Colon (tissue), 2 donors: ENCODE results near the gene SIX3.

Source experiments
- FAIRE-seq: peaks from 2 replicates; lab custom pipeline; 2012; peaks lifted over from hg19 to GRCh38; lab: Jason Lieb, UNC
- donor health status: control.
- donor health status: control.

The SIX3 gene

GRCh38 chr2:44943693-44944101 is 2.2 kb downstream of the SIX3 start:
- no peak for FAIRE-seq

GRCh38 chr2:44944102-44944951 is 2.8 kb downstream of the SIX3 start:
- FAIRE-seq = no peak

- no peak for FAIRE-seq
Observed at GRCh38 chr2:44944952-44945612, 3.6 kb downstream of the SIX3 start.

DNA sequence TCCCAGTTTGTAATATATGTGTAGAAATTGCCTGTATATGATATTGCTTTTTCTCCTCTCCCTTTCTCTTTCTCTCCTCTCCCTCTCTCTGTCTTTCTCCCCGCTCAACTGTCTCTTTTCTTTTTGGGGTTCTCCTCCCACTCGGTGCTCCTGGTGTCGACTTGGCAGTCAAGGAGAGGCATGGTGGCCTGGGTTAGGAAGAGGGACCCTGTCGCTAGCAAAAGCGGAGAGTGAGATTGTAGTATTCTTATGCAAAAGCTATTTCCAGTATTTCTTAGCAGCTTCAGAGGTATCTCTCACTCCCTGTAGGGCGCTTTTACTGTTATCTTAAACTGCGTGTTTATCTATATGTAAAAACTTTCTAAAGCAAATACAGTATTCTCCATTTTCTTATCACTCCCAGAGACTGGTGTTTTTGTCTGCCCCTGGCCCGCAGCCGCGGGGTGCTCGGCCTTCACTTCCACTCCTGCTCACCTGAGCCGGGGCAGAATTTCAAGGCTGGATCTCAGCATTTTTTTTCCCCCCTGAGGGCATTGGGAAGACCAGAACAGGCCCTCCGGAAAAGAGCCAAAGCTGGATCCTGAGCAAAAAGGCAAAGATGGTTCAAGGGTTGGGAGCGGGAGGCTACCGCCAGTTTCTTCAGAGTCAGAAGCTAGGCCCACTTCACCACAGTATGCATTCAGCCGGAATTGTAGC is 4.3 kb downstream of the SIX3 start:
- no peak for FAIRE-seq

DNA sequence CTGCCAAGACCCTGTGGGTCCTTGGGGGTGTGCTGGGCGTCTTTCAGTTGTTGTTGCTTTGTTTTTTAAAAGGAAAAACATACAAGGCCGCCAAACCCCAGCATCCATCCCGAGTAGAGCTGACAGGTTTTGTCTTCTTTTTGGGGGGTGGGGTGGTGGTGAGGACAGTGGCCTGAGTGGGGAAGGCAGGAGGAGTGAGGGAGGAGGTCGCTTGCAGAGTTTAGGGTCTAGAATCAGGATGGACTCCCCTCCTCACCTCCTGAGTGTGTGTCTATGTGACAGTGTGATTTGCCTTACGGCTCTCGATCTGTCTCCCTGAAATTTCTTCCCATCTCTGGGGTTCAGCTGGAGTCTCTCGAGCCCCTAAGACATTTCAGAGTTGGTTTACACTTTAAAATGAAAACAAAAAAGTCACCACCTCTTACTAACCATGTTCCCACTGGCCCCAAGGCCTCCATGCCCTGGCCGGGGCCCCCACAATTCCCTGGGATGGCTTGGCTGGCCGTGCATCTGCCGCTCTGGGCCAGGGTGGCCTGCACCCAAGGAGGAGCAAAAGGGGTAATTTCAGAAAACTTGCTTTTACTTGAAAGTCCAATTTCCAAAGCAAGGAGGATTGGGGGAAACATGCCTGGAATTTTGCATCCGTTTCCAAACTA is 5.0 kb downstream of the SIX3 start:
- FAIRE-seq = no peak

DNA sequence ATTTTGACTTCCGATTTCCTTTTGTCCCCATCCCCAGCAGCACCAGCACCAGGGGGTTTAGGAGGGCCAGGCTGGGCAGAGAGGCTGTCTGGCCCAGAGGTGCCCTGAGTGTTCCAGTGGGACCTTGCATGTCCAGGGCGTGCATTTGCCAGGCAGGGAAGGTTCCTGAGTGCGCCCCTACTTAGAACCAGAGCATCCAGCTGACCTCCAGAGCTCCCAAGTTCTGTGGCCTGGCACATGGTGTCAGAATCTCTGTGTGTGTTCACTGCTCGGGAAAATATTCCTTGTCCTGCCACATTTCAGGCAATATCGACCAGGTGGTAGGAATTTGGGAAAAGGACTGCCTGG is 5.5 kb downstream of the SIX3 start:
- no peak for FAIRE-seq

DNA sequence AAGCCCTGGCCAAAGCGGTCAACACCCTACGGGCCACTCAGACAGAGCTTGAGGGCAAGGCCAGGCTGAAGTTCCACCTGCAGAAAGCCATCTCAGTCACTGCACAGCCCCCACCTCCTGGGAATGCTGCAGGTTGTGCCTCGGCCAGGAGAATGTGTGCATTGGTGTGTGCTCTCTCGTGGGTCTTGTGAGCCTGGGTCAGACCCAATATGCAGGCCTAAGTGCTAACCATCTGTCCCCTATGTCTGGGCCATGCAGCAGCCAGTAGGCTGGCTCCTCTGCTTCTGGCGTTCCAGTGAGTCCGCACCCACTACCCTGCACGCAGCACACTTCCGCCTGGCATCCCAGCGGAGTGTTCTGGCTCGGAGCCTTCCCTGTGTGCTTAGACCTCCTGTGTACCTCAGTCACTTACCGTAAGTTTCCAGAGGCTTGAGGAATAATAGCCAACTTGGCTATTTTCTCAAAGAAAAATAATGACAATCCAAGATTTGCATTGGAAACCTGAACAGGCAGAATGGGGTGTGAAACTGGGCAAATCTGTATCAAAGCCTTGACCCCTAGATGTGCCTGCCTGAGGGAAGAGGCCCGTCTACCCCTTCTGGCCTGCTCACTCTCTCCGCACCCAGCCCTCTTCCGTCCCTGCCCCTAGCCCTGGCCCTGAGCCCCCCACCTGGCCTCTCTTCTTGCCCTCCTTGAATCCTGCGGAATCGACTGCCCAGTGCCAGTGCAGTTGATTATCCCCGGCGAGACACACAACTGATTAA is 7.2 kb downstream of the SIX3 start:
- no peak for FAIRE-seq

DNA sequence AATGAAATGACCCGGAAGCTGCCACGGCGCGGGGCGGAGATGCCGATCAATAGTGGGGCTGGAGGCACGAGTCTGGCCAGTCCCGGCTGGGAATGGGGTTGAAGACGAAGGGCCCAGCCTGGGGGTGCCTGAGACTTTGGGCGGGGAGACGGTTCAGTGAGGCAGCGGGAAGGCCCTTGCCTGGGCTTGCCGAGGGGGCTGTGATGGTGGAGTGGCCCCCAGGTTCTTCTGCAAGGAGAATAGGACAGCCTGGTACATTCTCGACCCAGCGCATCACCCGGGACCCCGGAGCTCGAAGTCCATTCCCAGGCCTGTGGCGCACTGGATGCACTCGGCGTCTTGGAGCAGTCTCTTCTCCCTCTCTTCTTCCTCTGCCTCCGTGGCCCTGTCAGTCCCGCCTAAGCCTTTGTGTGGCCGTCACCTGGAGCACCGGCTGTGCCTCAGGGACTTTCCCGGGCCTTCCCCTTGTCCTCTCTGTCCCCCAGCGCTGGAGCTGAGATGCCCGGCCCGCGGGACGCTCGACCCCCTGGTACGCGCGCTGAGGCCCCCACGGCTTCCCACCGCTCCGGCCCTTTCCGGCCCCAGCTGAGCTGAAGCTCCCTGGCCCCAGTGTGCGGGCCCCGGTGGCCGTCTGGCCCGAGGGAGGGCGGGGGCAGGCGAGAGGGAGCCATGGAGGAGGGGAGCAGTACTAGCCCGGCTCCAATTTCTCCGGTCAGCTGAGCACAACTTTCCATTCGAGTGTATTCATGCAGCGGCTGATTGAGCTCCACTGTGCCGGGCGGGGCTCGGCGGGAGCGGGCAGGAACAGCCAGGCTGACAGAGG is 8.0 kb downstream of the SIX3 start:
- no peak for FAIRE-seq

DNA sequence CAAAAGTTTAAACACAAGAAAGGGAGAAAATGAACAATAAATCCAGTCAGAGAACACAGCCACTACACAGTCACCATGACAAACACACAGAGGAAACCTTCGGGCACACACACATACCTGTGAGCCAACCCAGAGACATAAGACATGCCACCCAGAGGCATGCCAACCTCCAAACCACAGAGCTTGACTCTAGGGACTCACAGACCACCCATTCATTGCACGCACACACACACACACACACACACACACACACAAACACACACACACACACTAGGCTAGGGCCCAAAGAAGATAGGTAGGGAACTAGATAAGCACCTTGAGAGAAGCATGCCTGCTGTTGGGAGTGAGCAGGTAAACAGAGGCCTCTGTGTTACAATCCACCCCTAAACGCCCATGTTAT is 9.1 kb downstream of the SIX3 start:
- FAIRE-seq = no peak

DNA sequence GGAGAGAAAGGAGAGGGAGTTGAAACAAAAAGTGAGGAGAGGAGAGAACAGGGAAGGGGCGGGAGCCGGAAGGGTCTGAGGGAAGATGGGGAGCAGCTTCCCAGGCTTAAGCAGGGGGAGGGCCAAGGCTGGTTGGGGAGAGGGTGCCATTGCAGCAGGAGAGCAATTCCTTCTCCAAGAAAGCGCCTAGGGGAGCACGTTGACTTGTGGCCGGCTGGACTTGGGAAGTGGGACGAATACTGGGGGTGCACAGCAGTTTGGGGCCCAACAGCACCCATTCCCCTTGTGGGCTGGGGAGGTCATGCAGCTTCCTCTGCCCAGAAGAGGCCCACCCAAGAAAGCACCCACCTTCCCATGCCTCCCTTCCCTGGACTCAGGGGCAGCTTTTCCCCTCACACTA is 9.6 kb downstream of the SIX3 start:
- FAIRE-seq = no peak

DNA sequence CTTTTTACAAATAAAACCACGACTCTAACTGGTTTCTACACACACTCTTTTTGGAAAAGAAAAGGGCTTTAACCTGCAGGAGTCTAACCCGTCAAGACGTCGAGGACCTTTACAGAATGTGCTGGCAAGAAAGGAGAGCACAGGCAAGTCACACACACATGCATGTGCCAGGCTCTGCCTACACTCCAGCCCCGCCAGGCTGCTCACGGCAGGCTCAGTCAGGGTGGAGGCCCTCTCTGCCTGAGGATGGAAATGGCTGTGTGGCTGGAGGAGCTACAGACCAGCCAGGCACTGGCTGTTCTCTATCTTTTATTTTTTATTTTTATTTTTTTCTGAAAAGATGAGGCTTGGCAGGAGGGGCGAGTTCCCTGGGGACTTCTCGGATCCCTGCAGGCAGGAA is 10.2 kb downstream of the SIX3 start:
- FAIRE-seq = no peak

GRCh38 chr2:44952143-44952805 is 10.8 kb downstream of the SIX3 start:
- FAIRE-seq = no peak

- FAIRE-seq = no peak
Observed at GRCh38 chr2:44952806-44953498, 11.4 kb downstream of the SIX3 start.

DNA sequence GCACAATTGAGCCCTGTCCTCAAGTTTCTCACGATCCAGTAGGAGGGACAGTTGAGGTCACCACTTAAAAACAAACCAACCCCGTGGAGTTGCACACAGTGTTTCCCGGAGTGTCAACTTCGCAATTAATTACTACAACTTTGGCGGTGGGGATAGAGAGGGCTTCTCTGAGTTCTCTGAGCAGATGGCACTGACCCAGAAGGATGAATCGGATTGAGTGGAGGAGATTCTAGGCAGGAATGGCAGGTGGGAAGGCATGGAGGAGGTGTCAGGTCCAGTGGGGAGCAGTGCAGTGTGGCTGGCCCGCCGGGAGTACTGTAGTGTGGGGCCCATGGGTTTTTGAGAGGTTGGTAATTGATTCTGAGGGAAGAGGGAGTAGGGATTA is 12.0 kb downstream of the SIX3 start:
- no peak for FAIRE-seq

GRCh38 chr2:44954447-44954888 is 13.0 kb downstream of the SIX3 start:
- no peak for FAIRE-seq

- FAIRE-seq = no peak
Observed at GRCh38 chr2:44954889-44955592, 13.5 kb downstream of the SIX3 start.

- no peak for FAIRE-seq
Observed at GRCh38 chr2:44955593-44956392, 14.3 kb downstream of the SIX3 start.

DNA sequence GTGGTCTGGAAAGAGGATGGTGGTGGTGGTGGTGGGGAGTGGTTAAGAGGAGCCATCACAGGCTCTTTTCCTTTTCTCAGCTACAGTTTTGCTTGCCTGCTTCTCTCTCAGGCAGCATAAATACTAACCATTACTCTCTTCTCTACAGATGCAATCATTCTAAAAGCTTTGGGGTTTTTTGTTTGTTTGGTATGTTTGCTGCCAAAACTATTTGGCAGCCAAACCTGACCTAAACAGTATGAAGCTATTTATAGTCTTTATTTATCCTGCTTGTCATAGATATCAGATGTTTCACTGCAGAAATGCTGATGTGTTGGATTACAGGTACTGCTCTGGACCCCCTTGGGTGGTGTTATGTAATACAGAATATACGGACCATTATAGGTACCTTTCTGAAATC is 15.3 kb downstream of the SIX3 start:
- FAIRE-seq = no peak
